NAMALWA (cell line): ENCODE data around the gene CUL1.

ENCODE experiments used
- DNase-seq: peaks from one replicate; pipeline ENCODE4 v3.0.0-alpha.2; 2015; ENCODE audit warnings: low spot score

CUL1 gene

DNA sequence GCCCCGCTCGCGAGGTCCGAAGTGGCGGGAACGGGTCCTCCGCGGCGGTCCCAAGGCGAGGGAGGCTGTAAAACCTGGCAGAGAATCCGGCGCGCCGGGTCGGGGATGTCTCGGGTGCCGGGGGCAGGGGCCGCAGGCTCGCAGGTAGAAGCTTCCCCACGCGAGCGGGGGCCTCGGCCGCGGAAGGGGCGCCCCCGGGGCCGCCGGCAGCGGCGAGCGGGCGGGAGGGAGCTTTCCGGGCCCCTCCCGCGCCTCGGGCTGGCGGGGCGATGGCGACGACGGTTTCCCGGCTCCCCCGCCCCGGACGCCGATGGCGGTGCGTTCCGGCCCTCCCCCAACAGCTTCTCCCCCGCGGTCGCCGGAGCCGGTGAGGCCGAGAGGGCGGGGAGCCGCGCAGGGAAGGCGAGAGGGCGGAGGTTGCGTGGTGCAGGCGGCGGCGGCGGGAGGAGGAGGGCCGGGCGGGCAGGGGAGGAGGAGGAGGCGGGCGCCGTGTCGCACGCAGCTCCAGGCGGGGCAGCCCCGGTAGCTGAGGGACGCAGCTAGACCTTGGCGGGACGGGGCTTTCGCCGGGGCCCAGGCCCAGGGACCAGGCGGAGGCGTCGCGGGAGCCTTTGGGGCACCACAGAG lies at the start of gene CUL1:
CUL1 (plus strand) TSS at position 507 of the 627 bp plus-strand sequence. CDS start 31,220 bp downstream, outside the sequence.
- peak; percentile 84 for DNase-seq

DNA sequence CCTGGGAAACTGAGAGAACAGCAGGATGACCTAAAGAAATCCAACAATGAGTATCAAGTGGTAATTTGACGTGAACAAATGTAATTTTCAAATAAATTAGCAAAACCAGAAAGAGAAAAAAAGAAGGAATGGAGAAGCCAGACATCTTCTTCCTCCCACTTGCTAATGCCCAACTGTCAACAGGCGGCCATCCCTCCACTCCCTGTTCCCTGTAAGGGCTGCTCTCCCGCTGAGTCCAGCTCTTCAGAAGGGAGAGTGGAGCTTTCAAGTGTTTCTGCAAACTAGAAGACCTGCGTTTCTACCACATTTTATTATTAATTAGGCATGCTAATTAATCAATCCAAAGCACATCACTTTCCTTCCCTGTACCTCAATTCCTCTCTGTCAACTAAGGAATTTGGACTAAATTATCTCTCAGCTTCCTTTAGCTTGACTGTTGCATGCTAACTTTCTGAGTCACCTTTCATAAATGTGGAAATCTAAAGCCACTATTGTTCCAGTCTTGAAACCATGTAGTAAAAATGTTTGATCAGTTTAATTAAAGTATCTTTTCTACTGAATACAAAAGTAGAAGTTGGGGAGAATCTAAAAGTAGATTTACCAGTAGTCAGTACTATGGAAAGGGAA lies 48.4 kb upstream of the CUL1 start:
- DNase-seq = no peak

DNA sequence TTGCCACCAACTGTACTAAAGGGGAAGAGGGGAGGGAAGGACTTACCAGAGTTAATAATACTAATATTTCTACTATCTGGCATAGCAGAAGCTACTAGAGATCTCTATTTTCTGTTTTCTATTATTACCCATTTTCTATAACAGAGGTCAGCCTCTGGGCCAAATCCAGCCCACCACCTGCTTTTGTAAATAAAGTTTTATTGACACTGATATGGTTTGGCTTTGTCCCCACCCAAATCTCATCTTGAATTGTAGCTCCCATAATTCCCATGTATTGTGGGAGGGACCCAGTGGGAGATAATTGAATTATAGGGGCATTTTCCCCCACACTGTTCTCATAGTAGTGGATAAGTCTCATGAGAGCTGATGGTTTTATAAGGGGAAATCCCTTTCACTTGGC lies 45.9 kb upstream of the CUL1 start:
- no peak for DNase-seq

DNA sequence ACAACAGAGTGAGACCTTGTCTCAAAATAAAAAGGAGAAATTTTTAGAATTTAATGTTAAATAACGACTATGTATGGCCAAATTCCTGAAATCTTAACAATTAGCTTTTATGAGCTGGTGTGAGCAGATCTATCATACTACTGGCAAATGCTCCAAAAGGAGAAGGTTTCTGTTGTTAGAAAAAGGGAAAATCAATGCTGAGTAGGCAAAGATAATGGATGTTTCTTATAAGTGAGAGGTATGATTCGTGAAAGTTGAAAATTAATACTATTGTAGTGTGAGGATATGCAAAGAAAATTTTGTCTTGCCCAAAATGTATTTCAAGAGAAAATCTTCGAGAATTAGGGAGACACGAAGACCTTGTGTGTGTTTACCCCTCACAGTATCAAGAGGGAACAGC lies 40.8 kb upstream of the CUL1 start:
- DNase-seq = no peak

DNA sequence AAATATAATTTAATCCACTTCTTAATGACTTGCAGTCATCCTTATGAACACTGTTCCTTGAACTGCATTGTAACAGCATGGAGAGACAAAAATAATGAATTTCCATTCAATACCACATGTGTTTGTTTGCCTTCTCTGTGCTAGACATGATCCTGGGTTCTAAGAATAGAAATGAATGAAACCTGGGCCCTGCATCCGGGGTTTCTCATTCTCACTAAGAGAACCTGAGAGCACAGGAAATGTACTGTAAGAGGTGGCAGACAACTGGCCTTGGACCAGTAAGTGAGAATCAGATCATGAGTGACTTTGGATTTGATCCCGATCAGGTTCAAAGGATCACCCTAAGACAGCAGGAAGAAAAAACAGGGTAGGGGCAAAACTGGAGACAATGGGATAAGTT lies 37.2 kb upstream of the CUL1 start:
- no peak for DNase-seq

DNA sequence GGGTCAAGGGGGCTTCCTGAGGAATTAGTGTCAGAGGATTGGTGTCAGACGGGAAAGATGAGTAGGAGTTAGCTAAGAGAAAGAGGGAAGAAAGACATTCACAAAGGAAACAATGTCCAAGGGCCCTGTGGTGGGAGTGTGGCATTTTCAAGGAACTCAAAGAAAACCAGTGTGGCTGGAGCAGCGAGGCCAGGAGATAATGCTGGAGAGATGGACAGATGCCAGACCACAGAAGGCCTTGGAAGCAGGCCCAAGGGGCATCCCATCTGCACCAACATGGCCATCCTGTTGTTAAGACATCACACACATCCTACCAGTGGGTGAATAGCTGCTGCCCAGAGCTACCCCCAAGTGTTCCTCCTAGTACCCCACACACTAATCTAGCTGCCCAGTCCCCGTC lies 36.1 kb upstream of the CUL1 start:
- DNase-seq = no peak

DNA sequence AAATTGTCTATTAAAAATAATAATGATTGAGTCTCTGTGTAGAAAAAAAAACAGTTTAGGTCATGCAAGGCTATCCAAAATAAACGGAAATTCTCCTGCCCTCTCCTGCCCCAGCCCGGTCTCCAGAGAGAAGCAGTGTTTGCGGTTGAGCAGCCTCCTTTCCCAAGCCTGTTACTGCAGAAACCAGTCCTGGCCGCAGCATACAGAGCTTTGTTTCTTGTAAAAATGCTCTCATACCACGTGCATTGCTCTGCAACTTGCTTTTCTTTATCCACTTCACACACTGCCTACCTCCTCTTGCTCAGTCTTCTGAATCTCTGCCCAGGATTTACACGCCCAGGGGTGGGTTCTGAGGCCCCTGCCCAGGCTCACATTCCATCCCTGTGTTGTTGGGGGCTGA lies 34.4 kb upstream of the CUL1 start:
- DNase-seq = no peak

DNA sequence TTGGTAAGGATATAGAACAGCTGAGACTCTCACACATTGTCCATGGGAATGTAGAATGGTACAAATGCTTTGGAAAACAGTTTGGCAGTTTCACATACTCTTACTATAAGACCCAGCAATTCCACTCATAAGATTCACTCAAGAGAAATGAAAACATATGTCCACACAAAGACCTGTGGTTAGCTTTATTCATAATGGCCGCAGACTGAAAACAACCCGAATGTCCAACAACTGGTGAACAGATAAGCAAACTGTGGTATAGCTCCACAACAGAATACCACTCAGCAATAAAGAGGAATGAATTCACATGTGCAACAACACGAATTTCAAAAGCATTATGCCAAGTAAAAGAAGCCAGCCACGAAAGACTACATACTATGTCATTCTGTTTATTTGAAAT lies 33.5 kb upstream of the CUL1 start:
- no peak for DNase-seq

DNA sequence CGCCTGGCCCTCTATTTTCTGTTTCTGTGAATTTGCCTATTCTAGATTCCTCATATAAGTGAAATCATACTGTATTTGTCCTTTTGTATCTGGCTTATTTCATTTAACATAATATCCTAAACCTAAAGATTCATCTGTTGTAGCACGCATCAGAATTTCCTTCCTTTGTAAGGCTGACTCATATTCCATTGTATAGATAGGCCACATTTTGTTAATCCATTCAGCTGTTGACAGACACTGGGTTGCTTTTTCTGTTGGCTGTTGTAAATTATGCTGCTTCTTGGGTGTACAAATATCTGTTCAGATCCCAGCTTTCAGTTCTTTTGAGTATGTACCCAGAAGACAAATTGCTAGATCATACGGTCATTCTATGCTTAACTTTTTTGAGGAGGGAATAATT lies 28.8 kb upstream of the CUL1 start:
- DNase-seq = no peak

DNA sequence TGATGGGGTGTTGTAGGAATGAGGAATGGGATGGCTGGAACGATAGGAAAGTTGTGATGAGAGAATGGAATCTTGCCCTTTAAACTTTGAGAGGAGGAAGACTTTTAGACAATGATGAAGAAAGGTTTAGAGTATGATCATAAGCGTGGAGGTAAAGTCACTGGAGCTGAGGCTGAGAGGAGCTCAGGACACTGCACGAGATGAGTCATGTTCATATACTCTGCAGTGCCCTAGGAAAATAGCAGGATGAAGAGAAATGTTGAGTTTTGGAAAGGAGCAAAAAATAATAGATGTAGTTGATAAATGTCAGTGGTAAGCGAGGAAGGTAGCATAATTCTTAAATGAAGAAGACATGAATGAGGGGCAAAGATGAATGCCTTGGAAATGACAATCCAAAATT lies 28.3 kb upstream of the CUL1 start:
- DNase-seq = no peak

DNA sequence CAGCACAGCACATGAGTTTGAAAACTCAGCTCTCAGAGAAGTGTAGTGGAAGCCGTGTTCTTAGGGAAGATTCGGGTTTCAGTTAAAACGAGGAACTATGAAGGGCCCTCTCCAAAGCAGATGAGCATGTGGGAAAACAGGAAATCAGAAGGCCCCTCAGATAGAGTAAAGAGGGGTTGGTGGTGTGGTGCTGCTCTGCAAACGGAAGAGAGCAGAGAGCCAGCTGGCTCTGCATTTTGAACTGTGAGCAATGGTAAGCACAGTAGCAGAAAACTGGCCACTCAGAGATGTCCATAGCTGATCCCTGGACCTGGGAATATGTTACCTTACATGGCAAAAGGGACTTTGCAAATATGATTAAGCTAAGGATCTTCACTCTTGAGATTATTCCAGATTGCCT lies 27.9 kb upstream of the CUL1 start:
- no peak for DNase-seq

DNA sequence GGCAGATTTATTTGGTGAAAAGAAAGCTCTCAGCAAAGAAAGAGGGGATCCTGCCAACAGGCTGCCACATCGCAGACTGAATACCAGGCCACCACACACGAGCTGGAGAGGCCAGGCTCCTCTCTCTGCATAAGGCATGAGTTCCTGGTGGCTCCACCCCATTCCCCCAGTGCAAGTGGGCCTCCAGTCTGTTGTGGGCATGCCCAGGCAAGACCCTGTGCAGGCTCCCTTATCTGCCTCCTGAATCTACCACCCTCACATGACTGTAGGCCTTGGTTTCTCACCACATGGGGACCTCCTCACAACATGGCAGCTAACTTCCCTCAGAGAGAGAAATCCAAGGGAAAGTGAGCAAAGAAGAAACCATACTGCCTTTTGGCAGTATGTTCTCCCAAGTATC lies 26.7 kb upstream of the CUL1 start:
- no peak for DNase-seq

DNA sequence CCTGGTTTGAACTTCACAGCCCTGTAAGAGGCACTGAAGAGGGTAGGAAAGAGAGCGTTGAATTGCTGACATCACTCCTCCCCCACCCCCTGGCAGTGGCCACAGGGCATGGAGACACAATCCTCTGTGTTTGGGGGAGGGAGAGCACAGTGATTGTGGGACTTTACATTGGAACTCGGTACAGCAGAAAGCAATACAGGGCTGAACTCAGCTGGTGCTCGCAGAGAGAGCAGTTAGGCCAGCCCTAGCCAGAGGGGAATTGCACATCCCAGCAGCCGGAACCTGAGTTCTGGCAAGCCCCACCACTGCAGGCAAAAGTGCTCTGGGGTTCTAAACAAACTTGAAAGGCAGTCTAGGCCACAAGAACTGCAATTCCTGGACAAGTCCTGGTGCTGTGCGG lies 24.0 kb upstream of the CUL1 start:
- no peak for DNase-seq

DNA sequence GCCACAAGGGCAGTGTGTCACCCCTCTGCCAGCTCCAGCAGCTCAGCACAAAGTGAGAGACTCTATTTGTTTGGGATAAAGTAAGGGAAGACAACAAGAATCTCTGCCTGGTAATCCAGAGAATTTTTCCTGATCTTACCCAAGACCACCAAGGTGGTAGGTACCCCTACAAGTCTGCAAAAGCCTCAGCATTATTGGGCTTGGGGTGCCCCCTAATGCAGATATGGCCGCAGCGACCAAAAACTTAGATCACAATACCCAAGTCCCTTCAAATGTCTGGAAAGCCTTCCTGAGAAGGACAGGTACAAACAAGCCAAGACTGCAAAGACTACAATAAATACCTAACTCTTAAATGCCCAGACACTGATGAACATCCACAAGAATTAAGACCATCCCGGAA lies 22.4 kb upstream of the CUL1 start:
- no peak for DNase-seq

DNA sequence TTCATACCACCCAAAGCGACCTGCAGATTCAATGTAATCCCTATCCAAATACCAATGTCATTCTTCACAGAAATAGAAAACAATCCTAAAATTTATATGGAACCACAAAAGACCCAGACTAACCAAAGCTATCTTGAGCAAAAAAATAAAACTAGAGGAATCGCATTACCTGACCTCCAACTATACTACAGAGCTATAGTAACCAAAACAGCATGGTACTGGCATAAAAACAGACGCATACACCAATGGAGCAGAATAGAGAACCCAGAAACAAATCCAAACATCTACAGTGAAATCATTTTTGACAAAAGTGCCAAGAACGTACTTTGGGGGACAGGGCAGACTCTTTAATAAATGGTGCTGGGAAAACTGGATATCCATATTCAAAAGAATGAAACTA lies 16.9 kb upstream of the CUL1 start:
- DNase-seq = no peak

DNA sequence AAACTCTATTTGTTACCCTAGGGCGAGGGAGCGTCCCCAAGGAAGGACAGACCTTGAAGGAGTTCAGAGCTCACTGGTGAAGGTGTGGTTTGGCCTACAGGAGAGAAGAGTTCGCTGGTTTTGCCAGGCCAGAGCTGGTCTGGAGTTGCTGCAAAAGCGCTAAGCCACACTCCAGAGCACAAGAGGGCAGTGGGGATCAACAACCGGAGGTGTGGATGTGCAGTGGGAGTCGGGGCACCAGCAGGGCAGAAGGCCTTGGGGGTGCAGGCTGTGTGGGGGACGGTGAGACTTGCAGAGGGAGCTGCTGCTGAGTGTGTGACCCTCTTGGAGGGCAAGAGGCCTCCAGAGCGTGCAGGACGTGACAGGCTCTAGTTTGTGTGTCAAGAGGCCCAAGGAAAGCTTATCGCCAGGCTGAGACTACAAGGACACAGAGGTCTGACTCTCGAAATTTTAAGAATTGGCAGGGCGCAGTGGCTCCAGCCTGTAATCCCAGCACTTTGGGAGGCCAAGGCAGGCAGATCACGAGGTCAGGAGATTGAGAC lies 14.3 kb upstream of the CUL1 start:
- DNase-seq = no peak

DNA sequence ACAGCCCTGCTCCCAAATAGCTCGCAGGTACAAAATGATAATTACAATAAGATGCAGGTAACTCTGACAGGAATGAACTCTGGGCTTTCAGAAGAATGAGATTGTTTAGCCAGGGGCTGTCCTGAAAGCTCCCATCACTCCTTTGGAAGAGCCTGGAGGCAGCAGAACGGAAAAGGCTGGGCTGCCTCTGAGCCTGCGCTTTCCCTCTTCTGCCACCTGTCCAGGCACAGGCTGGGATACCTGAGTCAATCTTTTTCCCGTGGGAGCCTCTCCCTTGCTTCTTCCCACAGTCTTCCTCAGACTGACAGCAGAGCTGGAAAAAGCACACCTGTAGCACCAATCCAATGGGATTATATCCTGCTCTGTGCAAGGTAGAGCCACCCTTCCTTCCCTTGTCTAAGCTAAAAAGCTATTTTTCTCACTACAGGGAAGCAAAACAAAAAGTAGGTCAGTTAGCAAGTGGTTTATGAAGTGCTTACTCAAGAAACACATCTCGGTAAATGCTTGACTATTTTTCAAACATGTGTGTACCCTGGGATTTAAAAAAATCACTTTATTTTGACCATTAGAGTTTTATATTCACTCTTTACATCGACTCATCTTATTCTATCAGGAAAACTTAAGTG lies 12.3 kb upstream of the CUL1 start:
- no peak for DNase-seq

DNA sequence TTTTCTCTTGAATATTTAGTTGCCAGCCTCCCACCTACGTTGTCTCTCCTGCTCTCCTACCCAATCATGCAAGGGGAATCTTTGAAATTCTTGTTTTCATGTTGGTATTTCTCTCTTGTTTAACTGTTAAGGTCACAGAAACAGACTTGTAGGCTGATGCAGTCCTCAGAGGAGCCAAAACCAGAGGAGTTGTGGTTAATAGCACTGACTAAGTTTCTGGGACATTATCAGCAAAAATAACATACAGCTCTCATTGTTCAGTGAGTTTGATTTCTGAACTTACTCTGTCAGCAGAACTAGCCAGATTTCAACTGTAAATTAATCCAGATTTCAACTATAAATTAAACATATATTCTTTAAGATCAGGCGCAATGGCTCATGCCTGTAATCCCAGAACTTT lies 11.1 kb upstream of the CUL1 start:
- DNase-seq = no peak

DNA sequence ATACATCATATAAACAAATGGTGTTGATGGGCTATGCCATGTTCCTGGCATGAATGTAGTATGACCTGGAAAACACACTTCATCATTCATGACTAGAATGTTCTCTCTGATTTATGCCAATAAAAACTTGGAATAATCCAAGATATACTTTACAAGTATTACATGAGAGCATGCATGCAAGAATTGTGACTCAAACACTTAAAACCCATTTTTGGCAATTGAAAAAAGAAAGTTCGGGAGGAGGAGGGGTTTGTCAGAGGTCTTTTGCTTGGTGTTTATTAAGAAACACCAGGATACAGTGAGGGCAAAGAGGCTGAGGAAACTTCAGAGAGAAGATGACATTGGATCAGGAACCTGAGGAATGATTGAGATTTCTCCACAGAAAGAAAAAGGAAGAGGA lies 10.2 kb upstream of the CUL1 start:
- DNase-seq = no peak

DNA sequence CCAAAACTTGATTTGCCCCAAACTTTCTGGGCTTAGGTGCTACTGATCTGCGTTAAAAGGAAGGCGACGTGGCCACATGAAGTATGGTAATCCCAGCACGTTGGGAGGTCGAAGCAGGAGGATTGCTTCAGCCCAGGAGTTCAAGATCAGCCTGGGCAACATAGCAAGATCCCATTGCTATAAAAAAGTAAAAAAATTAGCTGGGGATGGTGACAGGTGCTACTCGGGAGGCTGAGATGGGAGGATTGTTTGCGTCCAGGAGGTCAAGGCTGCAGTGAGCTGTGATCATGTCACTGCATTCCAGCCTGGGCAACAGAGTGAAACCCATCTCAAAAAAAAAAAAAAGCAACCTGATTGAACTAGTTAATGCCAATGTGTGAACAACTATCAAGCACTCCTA lies 5.1 kb upstream of the CUL1 start:
- DNase-seq = no peak

DNA sequence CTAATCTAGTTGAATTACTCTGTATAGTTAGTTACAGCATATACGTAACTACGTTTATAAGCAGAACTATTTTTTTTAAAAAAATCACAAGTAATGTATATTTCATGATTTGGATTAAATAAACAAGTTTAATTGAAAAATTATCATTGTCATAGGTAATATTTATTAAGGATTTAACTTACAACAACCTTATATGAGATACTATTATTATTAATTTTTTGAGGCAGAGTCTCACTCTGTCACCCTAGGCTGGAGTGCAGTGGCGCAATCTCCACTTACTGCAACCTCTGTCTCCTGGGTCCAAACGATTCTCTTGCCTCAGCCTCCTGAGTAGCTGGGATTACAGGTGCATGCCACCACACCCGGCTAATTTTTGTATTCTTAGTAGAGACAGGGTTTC lies 4.1 kb upstream of the CUL1 start:
- no peak for DNase-seq

DNA sequence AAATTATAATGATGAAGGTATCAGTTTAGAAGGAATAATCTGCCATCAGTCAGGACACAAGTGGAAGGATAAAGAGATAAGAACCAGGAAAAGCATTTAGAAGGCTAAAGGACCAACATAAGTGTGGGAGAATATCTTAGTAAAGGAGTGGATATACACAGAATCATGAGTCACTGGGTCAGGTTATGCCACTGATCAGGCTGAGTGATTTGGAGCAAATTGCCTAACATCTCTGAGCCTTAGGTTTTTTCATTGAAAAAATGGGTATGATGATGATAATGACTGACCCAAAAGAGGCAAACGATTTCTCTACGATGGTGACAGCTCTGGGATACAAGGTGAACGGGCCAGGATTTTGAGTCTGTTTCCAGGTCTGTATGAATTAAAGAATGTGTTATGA lies 2.8 kb upstream of the CUL1 start:
- DNase-seq = no peak

DNA sequence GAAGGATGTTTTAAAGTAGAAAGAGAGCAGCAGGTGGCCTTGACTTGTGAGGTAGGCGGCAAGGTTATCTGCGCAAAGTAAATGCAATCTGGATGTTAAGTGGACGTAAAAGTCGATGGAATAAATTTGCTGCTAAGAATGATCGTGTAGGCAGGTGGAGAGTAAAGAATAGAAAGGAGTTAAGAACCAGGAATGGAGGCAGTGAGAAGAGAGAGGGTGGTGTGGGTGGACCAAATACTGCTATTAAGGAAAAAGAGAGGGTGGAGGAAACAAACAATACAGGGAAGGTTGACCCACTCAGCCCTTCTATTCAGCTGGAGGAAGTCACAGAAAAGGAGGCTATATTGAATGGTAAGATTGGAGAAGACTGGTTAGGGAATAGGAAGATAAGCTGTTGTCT lies 1.9 kb upstream of the CUL1 start:
- no peak for DNase-seq
